ENCODE measurements around the gene XRCC5.

XRCC5 gene

DNA sequence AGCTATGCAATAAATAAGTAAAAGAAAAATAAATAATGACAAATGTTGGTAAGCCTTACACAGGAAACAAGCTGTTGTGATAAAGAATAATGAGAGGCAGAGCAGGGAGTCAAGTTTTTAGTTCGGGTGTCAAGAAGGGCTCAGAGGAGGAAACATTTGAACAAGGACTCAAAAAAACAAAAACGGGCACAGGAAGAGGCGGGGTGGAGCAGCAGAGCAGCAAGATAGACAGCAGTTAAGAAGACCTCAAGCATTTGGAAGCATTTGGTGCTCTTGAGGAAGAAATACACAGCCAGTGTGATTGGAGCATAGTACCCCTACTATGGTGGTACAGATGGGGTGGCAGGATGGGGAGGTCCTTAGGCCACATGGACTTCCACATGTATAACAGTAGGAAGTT lies 24.6 kb upstream of the XRCC5 start:
- no peak for DNase-seq (ENCODE audit: low spot score)

DNA sequence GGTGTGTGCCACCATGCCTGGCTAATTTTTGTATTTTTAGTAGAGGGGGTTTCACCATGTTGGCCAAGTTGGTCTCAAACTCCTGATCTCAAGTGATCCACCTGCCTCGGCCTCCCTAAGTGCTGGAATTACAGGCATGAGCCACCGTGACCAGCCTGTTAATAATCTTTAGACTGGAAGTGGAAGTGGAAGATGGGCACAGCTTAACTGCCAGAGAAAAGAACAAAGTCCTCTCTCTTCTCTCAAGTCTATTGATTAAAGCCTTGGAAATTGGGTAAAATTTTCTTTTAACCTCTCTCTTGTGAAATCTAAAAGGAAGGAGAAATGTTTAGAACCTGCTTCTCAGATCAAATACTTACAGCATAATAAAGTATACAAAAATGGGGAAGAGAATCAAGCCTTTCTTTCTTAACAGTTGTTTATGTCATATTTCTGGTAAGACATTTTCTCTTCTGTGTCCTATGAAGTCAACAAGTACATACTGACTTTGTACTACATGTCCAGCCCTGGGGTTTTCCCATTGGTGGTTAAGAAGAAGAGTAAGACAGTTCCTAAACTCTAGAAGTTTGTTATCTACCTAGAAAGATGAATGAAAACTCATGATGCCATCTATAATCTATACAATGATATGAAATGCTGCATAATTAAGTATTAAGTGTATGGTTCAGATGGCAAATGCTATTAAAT lies 22.8 kb upstream of the XRCC5 start:
- DNase-seq (ENCODE audit: low spot score): no peak

DNA sequence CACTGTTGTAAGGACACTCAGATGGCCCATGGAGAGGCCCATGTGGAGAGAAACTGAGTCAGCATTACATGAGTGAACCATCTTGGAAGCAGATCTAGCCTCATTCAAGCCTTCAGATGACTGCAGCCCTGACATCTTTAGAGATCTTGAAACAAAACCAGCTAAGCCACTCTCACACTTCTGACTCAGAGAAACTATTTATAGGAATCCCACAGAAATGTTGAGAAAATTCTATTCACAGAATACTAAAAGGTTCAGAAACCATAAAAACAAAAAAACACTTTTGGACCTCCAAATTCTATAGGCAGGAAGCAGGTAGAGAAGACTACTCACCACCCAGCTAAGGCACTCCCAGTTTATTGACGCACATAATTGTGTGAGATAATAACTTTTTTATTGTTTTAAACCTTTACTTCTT lies 18.8 kb upstream of the XRCC5 start:
- peak; percentile 46 for DNase-seq (ENCODE audit: low spot score)

DNA sequence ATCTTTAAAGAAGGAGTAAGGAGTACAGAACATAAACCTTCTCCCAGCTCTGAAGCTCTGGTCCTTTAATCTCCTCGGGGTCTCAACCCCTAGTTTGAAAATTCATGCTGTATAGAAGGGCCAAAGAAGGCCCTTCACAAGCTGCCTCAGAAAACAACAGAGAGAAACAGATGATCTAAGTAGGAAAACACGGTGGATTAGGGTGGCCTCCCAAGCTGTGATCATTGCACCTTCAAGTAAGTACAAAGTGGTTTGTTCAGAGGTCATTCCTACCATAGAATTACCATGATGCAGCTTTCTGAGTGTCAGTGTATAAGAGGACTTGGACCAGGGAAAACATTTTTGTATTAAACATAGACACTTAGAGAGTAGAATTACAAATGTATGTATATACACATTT lies 16.5 kb upstream of the XRCC5 start:
- no peak for DNase-seq (ENCODE audit: low spot score)

DNA sequence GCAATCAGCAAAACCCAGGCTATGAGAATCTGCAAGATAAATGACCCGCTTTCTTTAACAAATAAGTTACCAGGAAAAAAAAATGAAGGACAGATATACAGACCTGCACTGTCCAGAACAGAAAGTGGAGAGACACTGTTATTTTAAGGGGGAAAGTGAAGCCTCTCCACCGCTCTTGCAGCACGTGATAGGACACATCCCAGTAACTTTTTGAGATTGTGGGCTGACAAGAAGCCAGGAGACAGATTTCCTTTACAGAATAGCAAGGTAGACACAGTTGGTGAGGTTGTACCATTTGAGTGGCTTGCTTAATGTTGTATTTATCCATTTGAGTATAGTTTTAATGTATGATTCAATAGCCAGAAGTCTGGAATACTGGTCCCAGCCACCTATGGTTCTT lies 14.4 kb upstream of the XRCC5 start:
- DNase-seq (ENCODE audit: low spot score): no peak

DNA sequence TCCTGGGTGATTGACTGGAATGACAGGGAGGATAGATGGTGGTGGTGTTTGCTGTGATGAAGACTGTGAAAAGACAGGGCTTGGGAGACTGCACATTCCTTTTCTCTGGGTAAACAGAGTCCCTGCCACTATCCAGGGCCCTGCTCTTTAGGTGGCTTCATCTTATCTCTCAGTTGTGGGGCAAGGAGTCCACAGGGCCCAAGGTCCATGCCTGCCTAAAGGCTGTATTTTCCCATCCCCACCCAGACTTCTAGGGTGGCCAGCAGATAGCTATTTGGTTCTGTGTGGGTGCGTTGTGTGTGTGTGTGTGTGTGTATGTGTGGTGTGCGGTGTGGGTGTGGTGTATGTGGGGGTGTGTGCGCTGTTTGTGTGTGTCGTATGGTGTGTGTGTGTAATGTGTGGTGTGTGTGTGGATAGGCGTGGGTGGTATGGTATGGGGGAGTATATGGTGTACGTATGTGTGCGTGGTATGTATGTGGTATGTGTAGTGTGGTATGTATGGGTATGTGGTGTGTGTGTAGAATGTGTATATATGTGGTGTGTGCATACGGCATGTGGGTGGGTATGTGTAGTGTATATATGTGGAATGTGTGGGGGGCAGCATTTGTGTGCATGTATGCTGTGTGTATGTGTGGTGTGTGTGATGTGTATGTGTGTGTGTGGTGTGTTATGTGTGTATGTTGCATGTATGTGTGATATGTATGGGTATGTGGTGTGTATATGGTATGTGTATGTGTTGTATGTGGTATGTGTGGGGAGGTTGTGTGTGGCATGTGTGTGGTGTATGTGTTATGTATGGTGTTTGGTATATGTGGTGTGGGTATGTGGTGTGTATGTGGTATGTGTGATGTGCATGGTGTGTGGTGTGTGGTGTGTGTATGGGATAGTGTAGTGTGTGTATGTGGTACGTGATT lies 10.5 kb upstream of the XRCC5 start:
- DNase-seq (ENCODE audit: low spot score): no peak

- no peak for DNase-seq (ENCODE audit: low spot score)
Observed at GRCh38 chr2:216101109-216101508, 8.0 kb upstream of the XRCC5 start.

DNA sequence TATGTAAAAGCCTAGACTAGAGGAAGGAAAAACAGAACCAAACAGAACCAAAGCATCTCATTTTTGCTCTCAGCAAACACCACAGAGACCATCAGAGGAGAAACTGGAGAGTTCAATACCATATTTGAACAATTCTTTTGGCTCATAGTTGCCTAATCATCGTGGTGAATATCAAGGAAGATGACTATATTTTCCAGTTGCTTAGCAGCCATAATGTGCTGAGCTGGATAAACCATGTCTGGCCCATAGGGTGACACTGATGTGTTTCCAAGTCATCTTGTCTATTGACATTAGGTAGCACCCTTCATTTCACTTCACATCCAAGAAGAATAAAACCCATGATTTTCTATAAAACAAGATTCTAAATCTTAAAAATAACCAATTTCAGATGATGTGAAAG lies 5.9 kb upstream of the XRCC5 start:
- no peak for DNase-seq (ENCODE audit: low spot score)

- no peak for DNase-seq (ENCODE audit: low spot score)
Observed at GRCh38 chr2:216104691-216105090, 4.5 kb upstream of the XRCC5 start.

DNA sequence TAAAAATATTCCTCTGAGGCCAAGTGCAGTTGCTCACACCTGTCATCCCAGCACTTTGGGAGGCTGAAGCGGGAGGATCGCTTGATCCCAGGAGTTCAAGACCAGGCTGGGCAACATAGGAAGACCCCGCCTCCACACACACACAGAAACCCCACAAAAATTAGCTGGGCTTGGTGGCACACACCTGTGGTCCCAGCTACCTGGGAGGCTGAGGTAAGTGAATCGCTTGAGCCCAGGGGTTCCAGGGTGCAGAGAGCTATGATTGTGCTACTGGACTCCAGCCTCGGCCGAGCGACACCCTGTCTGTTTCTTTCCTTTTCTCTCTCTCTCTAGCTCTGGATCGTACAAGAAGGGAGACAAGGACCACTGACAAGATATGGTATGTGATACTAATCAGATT lies 1.8 kb upstream of the XRCC5 start:
- DNase-seq (ENCODE audit: low spot score): no peak

- DNase-seq (ENCODE audit: low spot score): peak; percentile 18
Observed at GRCh38 chr2:216107760-216108159, 1.4 kb upstream of the XRCC5 start.

GRCh38 chr2:216108310-216108966 lies 710 bp upstream of the XRCC5 start:
- no peak for DNase-seq (ENCODE audit: low spot score)

DNA sequence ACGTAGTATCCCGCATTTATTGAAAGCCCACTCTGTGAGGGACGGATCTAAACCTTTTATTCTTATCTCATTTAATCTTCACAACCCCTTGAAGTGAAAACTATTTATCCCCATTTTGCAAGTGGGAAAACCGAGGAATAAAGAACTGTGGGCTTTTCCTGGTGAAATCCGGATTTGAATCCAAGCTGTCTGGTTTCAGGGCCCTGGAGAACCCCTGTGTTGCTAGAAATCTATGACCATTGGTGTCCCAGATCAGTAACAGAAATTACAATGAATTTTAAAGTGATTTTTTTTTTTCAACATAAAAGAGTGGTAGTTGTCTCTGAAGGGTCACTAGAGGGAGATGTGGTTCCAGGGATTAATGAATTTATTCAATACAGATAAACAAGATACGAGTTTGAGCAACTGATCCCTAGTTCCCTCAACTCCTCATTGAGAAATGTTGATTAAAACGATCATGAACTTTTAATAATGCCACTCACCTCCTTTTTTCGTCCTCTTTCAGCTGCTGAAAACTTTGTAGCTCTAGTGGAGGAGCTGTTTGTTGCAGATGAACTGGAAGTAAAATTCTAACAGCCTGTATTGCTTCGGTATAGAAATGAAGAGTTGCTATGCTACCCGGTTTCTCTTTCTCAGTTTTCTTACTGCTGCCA lies 940 bp downstream of the XRCC5 start:
- DNase-seq (ENCODE audit: low spot score): peak; percentile 25

GRCh38 chr2:216110620-216111019 lies 1.5 kb downstream of the XRCC5 start:
- DNase-seq (ENCODE audit: low spot score): no peak

DNA sequence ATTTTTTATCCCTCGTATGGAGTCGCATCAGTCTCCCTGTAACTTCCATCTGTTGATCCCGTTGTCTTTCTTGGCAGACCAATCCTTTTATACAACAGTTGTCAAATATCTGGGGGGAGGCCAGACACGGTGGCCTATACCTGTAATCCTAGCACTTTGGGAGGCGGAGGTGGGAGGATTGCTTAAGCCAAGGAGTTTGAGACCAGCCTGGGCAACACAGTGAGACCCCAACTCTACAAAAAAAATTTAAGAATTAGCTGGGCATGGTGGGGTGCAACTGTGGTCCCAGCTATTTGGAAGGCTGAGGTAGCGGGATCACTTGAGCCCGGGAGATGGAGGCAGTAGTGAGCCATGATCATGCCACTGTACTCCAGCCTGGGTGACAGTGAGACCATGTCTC lies 2.0 kb downstream of the XRCC5 start:
- DNase-seq (ENCODE audit: low spot score): no peak

- no peak for DNase-seq (ENCODE audit: low spot score)
Observed at GRCh38 chr2:216112926-216113325, 3.8 kb downstream of the XRCC5 start.

GRCh38 chr2:216113572-216113971 lies 4.4 kb downstream of the XRCC5 start:
- no peak for DNase-seq (ENCODE audit: low spot score)

DNA sequence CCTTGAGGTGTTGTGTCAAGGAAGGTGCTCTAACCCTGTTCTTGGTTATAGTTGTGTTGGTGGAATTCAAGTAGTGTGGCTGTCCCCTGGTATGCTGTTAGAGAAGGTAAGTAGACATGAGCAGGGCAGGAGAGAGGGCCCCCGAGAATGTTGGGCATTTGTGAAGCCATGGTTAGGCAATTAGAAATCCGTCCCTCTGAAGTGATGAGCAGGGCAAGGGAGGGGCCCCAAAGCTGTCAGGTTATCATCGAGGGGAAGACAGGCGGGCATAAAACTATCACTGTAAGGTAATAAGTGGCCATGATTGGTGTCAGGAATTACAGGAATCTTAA lies 5.2 kb downstream of the XRCC5 start:
- no peak for DNase-seq (ENCODE audit: low spot score)

GRCh38 chr2:216114714-216115531 lies 5.8 kb downstream of the XRCC5 start:
- peak; percentile 100 for DNase-seq (ENCODE audit: low spot score)

DNA sequence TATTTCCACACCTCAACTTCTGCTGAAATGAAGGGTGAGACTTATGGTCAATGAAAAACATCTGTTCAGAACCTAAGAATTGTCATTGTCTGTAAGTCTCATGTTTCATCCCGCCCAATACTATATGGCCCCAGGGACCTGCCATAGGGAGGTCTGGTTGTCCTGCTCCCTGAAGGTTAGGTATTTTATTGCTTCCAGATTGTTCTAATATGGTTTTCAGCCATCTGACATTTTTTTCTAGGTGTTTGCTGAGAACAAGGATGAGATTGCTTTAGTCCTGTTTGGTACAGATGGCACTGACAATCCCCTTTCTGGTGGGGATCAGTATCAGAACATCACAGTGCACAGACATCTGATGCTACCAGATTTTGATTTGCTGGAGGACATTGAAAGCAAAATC lies 7.3 kb downstream of the XRCC5 start:
- DNase-seq (ENCODE audit: low spot score): no peak

DNA sequence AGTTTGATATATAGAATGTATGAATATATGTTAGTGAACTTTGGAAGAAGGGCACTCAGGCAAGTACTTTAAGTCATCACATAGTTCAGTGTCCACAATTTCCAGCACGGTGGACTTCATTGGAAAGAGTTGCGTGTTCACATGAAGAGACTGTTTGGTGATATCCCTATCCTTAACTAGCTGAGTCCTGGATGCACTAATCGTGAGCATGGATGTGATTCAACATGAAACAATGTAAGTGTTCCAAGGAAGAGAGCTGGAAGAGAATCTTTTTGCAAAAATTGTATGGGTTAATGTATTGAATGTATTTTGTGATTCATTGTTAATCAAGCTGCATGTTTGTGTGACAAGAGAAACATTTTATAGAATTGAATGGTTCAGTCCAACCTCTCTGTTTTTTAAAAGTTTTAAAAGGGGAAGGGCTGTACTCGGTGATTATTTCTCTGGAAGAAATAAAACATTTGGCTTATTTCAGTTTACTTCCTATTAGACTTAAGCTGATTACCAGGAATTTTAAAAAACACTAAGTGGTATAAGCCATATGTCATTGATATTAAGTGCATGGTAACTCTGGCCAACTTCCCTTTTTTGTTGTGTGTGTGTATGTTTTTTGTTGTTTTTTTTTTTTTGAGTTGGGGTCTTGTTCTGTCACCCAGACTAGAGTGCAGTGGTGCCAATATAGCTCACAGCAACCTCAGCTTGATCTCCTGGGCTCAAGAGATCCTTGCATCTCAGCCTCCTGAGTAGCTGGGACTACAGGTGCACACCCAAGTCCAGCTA lies 8.6 kb downstream of the XRCC5 start:
- DNase-seq (ENCODE audit: low spot score): no peak
